ENCODE results near the gene CELSR1. TPM values are rescaled to one million over a fixed set of nuclear protein-coding genes. Genes with fewer than 3 reads are reported as not detected.

Gene CELSR1
- total RNA-seq, 2 experiments from 2014 or later: 0.04 to 0.14 TPM

Other genes with a start within 250 kb of the CELSR1 start
- gene GTSE1, start 240.8 kb downstream of the CELSR1 start, total RNA-seq: 10 to 100 TPM; 37.3 to 42.0 TPM
- gene TRMU, start 201.9 kb downstream of the CELSR1 start, total RNA-seq: 10 to 100 TPM; 60.2 to 70.0 TPM
- 10 to 100 TPM; 20.7 to 20.9 TPM for gene GRAMD4, start 82.8 kb upstream of the CELSR1 start, total RNA-seq
- 10 to 100 TPM; 38.1 to 41.3 TPM for gene CERK, start 200.6 kb upstream of the CELSR1 start, total RNA-seq
- gene TBC1D22A, start 225.0 kb upstream of the CELSR1 start, total RNA-seq: 10 to 100 TPM; 42.1 to 42.4 TPM

Measured in activated naive CD8-positive, alpha-beta T cell treated with anti-CD3 and anti-CD28 coated beads for 36 hours (primary cell).